HG03139 (cell line): ENCODE measurements around the gene MEX3D.
"Not testable (repeated sequence)": the region's sequence is repeated elsewhere in the genome, so short reads cannot be mapped to it uniquely, and the experiment has no call there.

Experiments
- ATAC-seq: cut with Tn5 transposase; IDR thresholded peaks from one replicate; pipeline ENCODE4 v1.9.1; 2021; ENCODE audit not compliant: unreplicated experiment

The MEX3D gene

GRCh38 chr19:1540365-1540925, 27.7 kb downstream of the MEX3D start:
- no peak for ATAC-seq

GRCh38 chr19:1539749-1540148, 28.4 kb downstream of the MEX3D start:
- not testable (repeated sequence) for ATAC-seq

GRCh38 chr19:1538978-1539377, 29.1 kb downstream of the MEX3D start:
- no peak for ATAC-seq

- ATAC-seq: not testable (repeated sequence)
These were observed 32.4 kb downstream of the MEX3D start for GRCh38 chr19:1535699-1536098.

GRCh38 chr19:1534972-1535371, 33.2 kb downstream of the MEX3D start:
- ATAC-seq: no peak

GRCh38 chr19:1533510-1534150, 34.5 kb downstream of the MEX3D start:
- no peak for ATAC-seq

- no peak for ATAC-seq
These were observed 36.1 kb downstream of the MEX3D start for GRCh38 chr19:1532003-1532402.

GRCh38 chr19:1531587-1531986, 36.5 kb downstream of the MEX3D start:
- ATAC-seq: no peak

GRCh38 chr19:1530856-1531255, 37.3 kb downstream of the MEX3D start:
- not testable (repeated sequence) for ATAC-seq

GRCh38 chr19:1529430-1529816, 38.7 kb downstream of the MEX3D start:
- no peak for ATAC-seq

- no peak for ATAC-seq
These were observed 39.3 kb downstream of the MEX3D start for GRCh38 chr19:1528596-1529429.

GRCh38 chr19:1527650-1528309, 40.3 kb downstream of the MEX3D start:
- no peak for ATAC-seq

- ATAC-seq: no peak
These were observed 41.0 kb downstream of the MEX3D start for GRCh38 chr19:1526979-1527649.

- no peak for ATAC-seq
These were observed 41.9 kb downstream of the MEX3D start for GRCh38 chr19:1526066-1526778.

GRCh38 chr19:1525343-1525742, 42.8 kb downstream of the MEX3D start:
- no peak for ATAC-seq

GRCh38 chr19:1524972-1525325, 43.2 kb downstream of the MEX3D start:
- no peak for ATAC-seq

- ATAC-seq: no peak
These were observed 43.7 kb downstream of the MEX3D start for GRCh38 chr19:1524287-1524971.

GRCh38 chr19:1523412-1524286, 44.5 kb downstream of the MEX3D start, which contains the start of gene PLK5:
Gene PLK5, plus strand, starts transcription at chr19:1524077. Its CDS starts 2,920 bp downstream, at chr19:1526997.
- no peak for ATAC-seq

- ATAC-seq: no peak
These were observed 45.3 kb downstream of the MEX3D start for GRCh38 chr19:1522838-1523237.
